GM12892 (cell line): ENCODE measurements around the gene SHTN1.

Experiments
- DNase-seq: peaks from one replicate; pipeline ENCODE4 v3.0.0; 2011; ENCODE audit not compliant: insufficient read length
- FAIRE-seq: peaks from 2 replicates; lab custom pipeline; 2011; peaks lifted over from hg19 to GRCh38; lab: Jason Lieb, UNC
- POLR2A ChIP-seq: IDR thresholded peaks from 2 replicates; pipeline ENCODE4 v1.6.1; 2011; ENCODE audit warnings: low read depth, low read length, control low read depth
- POLR2AphosphoS5 ChIP-seq: IDR thresholded peaks from 2 replicates; pipeline ENCODE4 v1.6.1; 2011; ENCODE audit warnings: low read depth, low read length, control low read depth
- TAF1 ChIP-seq: IDR thresholded peaks from 2 replicates; pipeline ENCODE4 v1.6.1; 2011; ENCODE audit warnings: low read depth, mild to moderate bottlenecking, control low read depth, low read length, borderline replicate concordance

The SHTN1 gene

DNA sequence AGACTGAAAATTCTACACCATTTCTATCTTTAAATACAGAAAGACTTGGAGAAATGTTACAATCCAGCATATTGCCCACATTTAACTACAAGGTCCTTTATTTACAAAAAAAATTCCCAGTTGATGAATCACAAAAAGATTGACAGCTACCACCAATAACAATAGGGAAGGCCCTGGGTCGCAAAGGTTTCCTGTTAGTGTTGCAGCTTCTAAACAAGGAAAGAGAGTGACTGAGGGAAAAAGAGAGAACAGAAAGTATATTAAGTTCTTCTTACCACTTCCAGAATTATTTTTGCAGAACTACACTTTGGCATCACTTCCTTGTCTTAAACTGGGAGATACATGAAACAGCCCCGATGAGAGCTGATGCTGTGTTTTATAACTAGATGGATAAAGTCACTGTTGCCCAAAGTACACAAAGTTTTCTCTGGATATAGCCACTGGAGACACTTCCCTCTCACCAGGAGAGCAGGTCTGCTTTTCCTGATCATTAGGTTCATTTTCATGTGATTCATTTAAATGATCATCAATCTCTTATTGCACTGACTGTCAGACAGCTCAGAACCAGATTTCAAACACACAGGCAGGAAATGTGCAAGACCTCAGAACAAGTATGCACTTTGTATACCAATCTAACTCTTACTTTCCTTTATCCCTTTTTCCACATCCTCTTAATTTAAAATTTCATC, 57.0 kb downstream of the SHTN1 start:
- FAIRE-seq (no peak), DNase-seq (no peak)
- no peak for TF ChIP-seq POLR2AphosphoS5

DNA sequence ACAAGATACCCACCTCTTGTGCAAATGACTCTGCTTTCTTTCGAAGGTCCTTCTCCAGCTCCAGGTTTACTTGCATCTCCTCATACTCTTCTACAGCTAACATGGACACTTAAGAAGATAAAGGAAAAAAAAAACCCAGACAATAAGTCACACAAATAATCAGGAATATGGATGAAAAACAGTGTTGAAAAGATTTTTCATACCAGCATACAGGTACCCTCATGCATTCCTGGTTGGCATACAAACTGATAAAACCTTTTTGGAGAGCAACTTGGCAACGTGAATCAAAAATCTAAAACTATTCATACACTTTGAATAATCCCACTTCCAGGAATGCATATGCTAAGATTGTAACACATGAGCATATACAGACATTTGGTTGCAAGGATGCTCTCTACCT, 60.1 kb downstream of the SHTN1 start:
- no peak for TF ChIP-seq POLR2AphosphoS5
- no peak for TF ChIP-seq POLR2A
- TF ChIP-seq TAF1, result no peak
- DNase-seq, result no peak
- FAIRE-seq, result no peak

DNA sequence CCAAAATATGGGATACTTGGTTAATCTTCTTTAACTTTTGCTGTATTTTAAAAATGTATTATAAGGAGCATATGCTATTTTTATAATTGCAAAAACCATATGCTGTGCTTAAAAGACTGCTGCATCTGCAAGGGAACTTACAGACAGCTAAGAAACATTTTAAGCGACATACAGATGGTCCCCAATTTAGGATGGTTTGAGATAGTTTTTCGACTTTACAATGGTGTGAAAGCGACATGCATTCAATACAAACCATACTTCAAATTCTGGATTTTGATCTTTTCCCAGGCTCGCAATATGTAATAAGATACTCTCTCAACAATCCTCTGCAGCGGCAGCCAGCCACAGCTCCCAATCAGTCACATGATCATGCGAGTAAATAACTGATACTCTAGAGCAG, 73.2 kb downstream of the SHTN1 start:
- FAIRE-seq (no peak), DNase-seq (no peak)
- TF ChIP-seq POLR2A, result no peak

DNA sequence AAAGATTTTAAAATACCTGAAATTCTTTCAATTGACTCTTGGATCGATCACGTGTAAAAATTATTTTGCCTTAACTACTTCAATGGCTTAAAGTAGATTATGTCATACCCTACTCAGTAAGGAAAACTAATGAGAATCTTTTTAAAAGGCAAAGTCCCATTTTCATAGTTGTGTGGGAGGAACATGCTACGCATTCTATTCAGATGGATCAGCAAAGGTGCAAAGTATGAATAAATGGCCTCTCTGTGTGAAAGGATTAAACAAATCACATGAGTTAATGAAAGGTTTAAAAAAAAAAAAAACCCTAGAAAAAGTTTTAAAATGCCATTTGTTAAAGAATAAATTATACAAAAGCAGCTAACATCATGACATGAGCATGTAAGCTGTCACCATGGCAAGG, 78.6 kb downstream of the SHTN1 start:
- no peak for DNase-seq
- no peak for FAIRE-seq
- no peak for TF ChIP-seq TAF1
- TF ChIP-seq POLR2A, result no peak
- TF ChIP-seq POLR2AphosphoS5, result no peak

DNA sequence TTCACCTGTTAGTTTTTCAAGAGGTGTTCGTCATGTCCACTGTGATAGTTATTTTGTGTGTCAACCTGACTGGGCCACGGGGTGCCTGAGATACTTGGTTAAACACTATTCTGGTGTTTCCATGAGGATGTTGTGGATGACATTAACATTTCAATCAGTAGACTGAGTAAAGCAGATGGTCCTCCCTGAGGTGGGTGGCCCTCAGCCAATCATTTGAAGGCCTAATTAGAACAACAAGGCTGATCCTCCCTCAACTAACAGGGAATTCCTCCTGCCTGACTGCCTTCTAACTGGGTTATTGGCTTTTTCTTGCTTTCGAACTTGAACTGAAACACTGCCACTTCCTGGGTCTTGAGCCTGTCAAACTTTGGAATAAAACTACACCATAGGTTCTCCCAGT, 79.9 kb downstream of the SHTN1 start:
- no peak for DNase-seq
- no peak for FAIRE-seq

DNA sequence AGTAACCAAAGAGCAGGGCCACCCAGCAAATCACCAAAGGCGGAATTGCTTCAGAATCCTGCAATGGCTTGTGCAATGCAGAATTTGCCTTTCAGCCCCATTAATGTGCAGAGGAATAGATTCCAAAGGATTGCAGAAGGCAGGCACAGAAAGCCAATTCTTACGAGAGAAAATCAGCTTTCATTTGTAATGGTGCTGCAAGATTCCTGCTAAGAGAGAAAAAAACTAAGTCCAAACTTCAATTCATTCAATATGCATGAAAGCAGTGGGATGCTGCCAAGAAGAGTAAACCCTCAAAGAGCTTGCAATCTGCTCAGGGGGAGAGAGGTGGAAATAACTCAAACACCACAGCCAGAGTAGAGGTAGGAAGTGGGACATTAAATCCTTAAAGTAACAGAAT, 85.3 kb downstream of the SHTN1 start:
- FAIRE-seq, result no peak
- TF ChIP-seq POLR2AphosphoS5 (no peak), POLR2A (no peak), TAF1 (no peak)
- no peak for DNase-seq

More for the DNA sequence above, 79.9 kb downstream of the SHTN1 start:
- TF ChIP-seq POLR2AphosphoS5, result no peak
- TF ChIP-seq TAF1, result no peak
- TF ChIP-seq POLR2A, result no peak

DNA sequence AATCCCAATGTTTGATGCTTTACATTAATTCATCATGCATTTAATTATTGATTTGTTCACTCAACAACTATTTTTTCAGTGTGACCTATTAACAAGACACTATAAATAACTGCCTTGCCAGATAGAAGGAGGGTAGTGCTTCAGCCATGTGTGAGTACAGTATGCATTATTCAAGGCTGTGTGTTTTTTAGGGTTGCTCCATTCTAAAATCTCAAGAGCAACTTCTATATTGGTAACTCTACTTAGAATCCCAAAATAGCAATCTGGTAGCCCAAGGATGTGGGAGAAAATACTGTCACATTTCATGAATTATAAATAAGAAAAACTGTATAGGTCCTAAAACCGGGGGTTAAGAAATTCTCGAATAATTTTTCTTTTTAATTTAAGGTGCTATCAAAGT, 85.8 kb downstream of the SHTN1 start:
- DNase-seq, result no peak
- TF ChIP-seq POLR2AphosphoS5, result no peak
- no peak for TF ChIP-seq POLR2A
- TF ChIP-seq TAF1, result no peak
- FAIRE-seq, result no peak

DNA sequence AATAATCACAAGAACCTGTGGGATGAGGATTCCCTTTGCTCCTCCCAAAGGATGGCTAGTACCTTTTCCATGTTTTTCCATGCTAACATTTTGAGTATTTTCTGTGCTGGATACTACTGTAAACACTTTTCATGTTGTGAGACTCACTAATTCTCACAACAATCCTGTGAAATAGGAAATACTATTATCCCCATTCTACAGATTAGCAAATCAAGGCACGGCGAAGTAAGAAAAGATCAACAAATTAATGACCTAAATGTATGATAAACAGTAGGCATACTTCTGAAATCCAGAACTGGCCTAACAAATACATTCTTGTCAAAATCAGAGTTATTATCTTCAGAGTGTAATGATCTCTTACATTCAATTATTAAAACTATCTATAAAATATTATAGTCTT, 86.4 kb downstream of the SHTN1 start:
- TF ChIP-seq TAF1 (no peak), POLR2AphosphoS5 (no peak), POLR2A (no peak)
- FAIRE-seq, result no peak

DNA sequence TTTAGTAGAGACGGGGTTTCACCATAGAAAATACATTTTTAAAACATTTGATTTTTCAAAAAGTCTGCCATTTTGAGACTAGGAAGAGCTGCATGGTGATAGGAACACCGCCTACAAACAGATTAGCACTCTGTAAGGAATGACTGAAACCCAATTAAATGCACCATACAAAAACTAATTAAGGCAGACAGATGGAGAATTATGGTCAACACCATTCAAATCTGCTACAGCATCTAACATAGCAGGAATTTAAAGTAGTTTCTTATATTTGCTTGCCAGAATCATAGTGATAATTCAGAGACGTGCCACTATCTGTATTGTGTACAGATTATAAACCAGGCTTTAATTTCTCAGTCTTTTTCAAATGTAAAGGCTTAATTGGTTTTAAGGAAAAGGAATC, 87.5 kb downstream of the SHTN1 start:
- FAIRE-seq (no peak), DNase-seq (no peak)
- TF ChIP-seq POLR2A (no peak), POLR2AphosphoS5 (no peak), TAF1 (no peak)

More for the DNA sequence above, 86.4 kb downstream of the SHTN1 start:
- DNase-seq, result no peak

DNA sequence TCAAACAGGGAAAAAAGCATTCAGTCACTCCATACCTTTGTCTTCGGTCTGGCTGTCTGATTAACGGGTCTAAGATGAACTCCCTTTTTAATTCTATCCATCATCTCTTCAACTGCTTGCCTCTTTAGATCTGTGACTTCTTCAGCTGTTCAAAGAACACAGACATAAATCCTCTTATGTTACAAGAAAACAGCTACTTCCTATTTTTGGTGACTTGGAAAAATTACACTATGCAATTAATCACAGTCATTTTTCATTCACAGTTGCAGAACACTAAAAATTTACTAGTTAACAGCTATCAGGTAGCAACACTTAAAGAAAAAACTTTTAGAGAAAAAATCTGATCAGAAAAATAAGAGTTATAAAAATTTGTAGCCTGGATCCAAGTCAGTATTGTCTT, 89.6 kb downstream of the SHTN1 start:
- no peak for TF ChIP-seq POLR2A
- no peak for TF ChIP-seq POLR2AphosphoS5
- TF ChIP-seq TAF1, result no peak
- no peak for DNase-seq
- FAIRE-seq, result no peak

DNA sequence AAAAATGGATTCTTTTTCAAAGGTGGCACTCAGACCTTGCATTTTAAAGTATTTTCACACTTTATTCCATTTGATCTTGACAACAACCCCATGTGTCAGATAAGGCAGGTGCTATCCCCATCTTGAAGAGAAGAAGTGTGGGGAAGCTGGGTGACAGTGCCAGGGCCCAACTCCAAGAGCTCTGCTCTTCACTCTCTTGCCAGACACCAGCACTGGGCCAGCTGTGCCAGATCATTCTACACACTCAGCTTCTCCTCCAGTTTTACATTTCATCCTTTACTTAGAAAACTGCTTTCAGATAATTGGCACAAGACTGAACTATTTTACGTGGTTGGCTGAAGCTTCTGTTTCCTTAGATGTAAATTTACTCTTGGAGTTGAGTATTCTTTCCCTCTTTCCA, 91.3 kb downstream of the SHTN1 start:
- no peak for DNase-seq
- TF ChIP-seq TAF1, result no peak
- no peak for TF ChIP-seq POLR2A
- TF ChIP-seq POLR2AphosphoS5, result no peak
- FAIRE-seq, result no peak

DNA sequence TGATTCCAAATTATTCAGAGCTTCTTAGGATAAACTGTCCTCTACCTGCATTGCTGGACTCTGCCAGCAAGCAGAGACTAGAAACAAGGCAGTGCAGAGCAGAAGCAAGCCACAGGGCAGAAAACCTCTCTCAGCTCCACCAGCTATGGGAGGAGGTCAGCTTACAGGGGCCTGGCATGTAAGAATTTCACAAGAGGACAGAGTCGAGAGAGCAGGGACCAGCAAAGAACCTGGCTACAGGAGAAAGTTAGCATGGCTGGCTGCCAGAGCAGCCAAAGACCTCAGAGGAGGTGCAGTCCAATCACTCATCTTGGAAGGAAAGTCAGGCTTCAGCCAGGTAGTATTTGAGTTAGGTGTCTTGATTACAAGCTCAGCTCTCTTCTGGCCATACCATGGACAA, 92.8 kb downstream of the SHTN1 start:
- no peak for FAIRE-seq
- TF ChIP-seq POLR2A, result no peak
- no peak for DNase-seq

DNA sequence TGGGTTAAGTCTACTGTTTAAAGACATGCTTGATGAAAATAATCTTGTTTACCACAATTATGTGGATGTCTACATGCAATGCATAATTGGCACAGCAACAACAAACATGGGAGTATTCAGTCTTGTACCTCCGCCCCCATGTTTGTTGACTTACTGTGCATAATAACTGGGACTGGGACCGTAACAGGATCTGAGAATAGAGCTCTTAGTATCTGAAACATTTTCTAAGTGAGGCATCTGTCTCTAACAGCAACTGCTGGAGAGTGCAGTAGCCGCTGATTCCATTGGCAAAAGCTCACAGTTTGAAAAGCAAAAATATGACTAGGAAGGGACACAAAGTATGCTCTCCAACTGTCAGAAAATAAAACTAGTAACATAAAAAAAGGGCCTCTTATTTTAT, 94.1 kb downstream of the SHTN1 start:
- FAIRE-seq (no peak), DNase-seq (no peak)
- TF ChIP-seq POLR2A (no peak), TAF1 (no peak), POLR2AphosphoS5 (no peak)

DNA sequence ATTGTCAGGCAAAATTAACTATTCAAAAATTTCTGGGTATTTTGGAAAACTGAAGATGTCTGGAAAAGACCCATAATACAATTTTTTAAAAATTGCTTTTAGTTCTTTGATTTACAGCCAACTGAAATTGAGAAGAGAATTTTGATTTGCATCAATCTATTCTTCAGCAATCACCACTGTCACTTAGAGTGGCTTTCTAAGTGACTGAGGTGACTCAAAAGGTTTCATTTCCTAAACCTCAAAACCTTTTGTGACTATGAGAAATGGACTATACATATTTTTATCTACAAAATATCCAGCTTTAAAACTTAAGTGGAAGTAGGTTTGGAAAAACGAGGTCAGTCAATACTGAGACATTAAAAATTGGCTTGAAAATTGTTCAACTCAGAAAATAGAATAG, 95.7 kb downstream of the SHTN1 start:
- FAIRE-seq, result no peak
- DNase-seq, result no peak
- TF ChIP-seq POLR2A (no peak), POLR2AphosphoS5 (no peak), TAF1 (no peak)
